Stimulated activated CD4-positive, alpha-beta T cell treated with anti-CD3 and anti-CD28 coated beads, Interleukin-15, amount 100 ng/mL, for 24 hours (primary cell): ENCODE results near the gene ACER3.
"Not testable (repeated sequence)": the region's sequence is repeated elsewhere in the genome, so short reads cannot be mapped to it uniquely, and the experiment has no call there.

ENCODE experiments used
- DNase-seq: peaks from one replicate; pipeline ENCODE4 v3.0.0-alpha.2; 2020

ACER3 gene

GRCh38 chr11:76837696-76838677, 22.7 kb upstream of the ACER3 start:
- DNase-seq: no peak

- no peak for DNase-seq
Measured at GRCh38 chr11:76838678-76839068, 22.0 kb upstream of the ACER3 start.

- DNase-seq: no peak
Measured at GRCh38 chr11:76839311-76839710, 21.4 kb upstream of the ACER3 start.

DNA sequence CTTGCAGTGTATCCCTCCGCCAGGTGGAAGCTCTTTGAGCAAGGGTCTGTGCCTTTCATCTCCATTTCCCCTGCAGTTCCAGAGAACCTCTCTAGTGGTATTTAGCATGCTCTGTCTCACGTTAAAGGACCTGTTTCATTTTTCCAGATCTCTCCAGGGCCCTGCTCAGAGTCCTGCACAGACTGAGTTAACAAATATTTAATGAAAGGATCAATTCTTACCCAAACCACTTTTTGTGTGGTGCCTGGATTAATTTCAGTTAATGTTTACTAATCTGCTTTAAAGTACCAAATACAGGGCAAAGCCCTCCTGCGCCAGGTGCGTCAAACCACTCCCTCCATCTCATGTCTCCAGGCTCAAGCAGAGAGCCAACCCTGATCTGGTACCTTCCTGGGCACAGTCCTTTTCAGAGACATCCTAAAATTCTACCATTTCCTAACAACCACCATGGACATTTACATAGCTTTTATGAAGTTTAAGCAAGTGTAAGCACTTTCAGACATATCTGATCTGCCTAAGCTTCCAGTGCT, 18.7 kb upstream of the ACER3 start:
- no peak for DNase-seq

- no peak for DNase-seq
Measured at GRCh38 chr11:76843907-76844306, 16.8 kb upstream of the ACER3 start.

DNA sequence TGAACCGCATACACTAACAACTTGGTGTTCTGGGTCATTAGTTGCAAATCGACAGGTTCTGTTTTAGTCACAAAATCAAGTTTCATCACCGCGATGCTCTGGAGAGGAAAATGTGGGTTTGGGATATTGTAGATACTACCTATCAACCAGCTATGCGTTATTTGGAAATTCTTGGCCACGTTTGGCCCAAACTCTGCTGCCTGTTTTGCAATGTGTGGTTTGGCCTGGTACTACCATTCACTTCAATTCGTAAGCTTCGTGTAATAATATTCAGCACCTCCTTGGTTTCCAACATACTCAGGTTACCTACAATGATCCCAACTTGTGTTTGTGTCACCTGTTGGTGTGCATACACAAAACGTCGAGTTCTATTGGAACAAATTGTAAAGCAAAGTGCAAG, 16.2 kb upstream of the ACER3 start:
- DNase-seq: no peak

DNA sequence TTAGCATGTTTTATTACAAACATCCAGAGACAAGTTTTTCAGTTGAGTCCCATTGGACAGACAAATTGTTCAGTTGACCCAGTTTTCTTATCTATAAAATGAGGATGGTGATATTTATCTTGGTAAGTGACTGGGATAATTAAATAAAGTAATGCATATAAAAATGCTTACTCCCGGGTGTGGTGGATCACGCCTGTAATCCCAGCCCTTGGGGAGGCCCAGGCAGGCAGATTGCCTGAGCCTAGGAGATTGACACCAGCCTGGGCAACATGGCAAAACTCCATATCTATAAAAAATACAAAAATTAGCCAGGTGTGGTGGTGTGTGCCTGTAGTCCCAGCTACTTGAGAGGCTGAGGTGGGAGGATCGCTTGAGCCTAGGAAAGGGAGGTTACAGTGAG, 15.6 kb upstream of the ACER3 start:
- DNase-seq: no peak

DNA sequence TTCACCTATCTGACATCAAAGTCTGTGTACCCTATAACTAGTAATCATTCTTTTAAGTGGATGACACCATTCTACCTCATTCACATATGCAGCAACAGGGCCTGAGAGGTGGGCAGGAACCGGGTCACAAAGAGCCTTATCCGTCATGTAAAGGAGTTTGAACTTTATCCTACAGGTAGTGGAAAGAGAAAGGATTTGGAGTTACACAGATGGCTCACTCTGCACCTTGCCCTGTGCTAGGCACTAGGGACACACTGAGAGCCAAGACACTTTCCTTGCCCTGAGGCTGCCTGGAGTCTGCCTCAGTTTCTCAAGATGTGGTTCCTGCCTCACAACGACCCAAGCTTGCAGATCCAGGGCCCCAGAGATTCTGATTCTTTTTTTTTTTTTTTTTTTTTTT, 14.3 kb upstream of the ACER3 start:
- no peak for DNase-seq

- DNase-seq: no peak
Measured at GRCh38 chr11:76849376-76849775, 11.3 kb upstream of the ACER3 start.

DNA sequence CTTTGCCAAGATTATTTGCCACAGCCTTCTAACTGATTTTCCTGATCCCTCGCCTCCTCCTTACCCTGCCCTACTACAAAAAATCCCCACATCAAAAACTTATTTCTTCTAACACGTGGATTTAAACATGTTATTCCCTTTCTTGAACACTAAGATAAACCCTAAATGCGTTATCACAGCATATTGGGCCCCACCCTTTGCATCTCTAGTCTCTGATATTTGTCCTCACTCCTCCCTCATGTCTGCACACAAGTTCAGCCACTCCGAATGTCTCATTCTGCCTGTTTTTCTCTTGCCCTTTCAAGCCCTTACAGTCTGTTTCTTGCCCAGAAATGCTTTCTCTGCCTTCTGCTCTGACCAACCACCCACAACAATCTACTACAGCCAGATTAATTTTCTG, 10.6 kb upstream of the ACER3 start:
- no peak for DNase-seq

DNA sequence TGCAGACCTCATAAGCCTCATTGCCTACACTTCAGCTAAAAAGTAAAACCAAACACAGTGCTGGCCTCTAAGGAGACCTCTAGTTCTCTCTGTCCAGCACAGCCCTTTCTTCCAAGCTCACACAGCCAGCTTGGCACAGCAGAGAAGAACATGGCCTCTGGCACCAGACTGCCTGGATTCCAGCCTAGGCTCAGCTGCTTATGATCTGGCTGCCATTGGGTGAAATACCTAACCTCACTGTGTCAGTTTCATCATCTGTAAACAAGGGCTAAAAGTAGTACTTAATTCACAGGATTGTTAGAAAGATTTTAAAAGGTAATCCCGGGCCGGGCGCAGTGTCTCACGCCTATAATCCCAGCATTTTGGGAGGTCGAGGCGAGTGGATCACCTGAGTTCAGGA, 9.9 kb upstream of the ACER3 start:
- DNase-seq: no peak

GRCh38 chr11:76854709-76855108, 6.0 kb upstream of the ACER3 start:
- no peak for DNase-seq

- DNase-seq: not testable (repeated sequence)
Measured at GRCh38 chr11:76855670-76856069, 5.0 kb upstream of the ACER3 start.

GRCh38 chr11:76856106-76856505, 4.6 kb upstream of the ACER3 start:
- no peak for DNase-seq

- no peak for DNase-seq
Measured at GRCh38 chr11:76856571-76856970, 4.1 kb upstream of the ACER3 start.

- DNase-seq: no peak
Measured at GRCh38 chr11:76857781-76858410, 2.8 kb upstream of the ACER3 start.

GRCh38 chr11:76859708-76860227, 950 bp upstream of the ACER3 start:
- DNase-seq: no peak

GRCh38 chr11:76861490-76861953, 804 bp downstream of the ACER3 start:
- no peak for DNase-seq

- not testable (repeated sequence) for DNase-seq
Measured at GRCh38 chr11:76862794-76863193, 2.1 kb downstream of the ACER3 start.

GRCh38 chr11:76863196-76863777, 2.6 kb downstream of the ACER3 start:
- no peak for DNase-seq

DNA sequence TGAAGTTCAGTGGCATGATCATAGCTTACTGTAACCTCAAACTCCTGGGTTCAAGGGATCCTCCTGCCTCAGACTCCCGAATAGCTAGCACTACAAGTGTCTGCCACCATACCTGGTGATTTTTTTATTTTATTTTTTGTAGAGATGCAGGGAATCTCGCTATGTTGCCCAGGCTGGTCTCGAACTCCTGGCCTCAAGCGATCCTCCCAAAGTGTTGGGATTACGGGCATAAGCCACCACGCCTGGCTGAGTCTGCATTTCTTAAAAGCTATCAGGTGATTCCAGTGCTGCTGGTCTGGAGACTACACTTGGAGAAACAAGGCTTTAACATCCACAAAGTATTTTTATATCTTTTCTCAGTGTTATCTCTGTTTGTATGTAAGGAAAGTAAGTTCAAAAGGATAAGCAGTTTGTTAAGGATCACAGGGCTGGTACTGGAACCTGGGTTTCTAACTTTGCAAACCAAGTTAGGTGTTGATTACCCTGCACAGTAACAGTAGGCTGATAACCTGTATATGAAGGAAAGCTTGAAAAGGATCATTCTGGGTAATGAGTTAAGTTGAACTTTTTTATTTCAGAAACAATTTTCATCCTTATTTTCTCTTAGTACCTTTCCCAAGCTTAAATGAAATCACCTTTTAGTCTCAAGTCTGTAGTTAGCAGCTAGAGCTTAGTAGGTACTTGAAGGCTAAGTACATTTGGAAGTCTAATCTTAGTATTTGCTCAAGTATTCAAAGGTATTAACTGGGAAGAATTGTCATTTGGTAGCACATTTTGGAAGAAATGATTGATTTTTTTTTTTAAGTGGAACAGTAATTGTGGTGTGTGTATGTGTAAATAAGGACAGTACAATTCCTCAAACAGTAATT, 12.5 kb downstream of the ACER3 start:
- DNase-seq: no peak

DNA sequence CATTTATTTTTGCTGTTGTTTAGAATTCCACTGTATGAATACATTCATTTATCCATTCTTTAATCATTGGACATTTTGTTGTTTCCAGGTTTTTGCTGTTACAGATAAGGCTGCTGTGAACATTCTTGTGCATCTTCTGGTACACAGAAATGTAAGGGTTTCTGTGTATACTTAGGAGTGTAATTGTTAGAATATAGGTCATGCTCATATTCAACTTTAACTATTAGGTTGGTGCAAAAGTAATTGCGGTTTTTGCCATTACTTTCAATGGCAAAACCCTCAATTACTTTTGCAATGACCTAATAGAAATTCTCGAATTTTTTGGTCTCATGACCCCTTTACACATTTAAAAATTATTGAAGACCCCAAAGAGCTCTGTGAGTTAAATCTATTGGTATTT, 17.3 kb downstream of the ACER3 start:
- DNase-seq: no peak
